Vagina (tissue), 2 donors: ENCODE measurements around the gene ZNF57. TPM values are rescaled to one million over a fixed set of nuclear protein-coding genes. Genes with fewer than 3 reads are reported as not detected.
"Not testable (repeated sequence)": the region's sequence is repeated elsewhere in the genome, so short reads cannot be mapped to it uniquely, and the experiment has no call there.

Experiments used
- DNase-seq, 2 donors: peaks; one replicate each; pipeline ENCODE4 v3.0.0-alpha.2; 2017; ENCODE audit errors: extremely low spot score in 2 of 2
- H3K27ac ChIP-seq: fragments of 200-600 bp; sonication (generic); one replicate; pipeline ENCODE4 v1.5.1; 2019
- H3K27me3 ChIP-seq: fragments of 200-600 bp; sonication (generic); one replicate; pipeline ENCODE4 v1.5.1; 2019
- H3K36me3 ChIP-seq, 2 donors: fragments of 200-600 bp; sonication (generic); one replicate each; pipeline ENCODE4 v1.5.1; 2017 to 2019
- H3K4me1 ChIP-seq: fragments of 200-600 bp; sonication (generic); one replicate; pipeline ENCODE4 v1.5.1; 2019
- H3K4me3 ChIP-seq, 2 donors: fragments of 200-600 bp; sonication (generic); 1 replicate in 1 of 2; 2 replicates in 1 of 2; pipeline ENCODE4 v1.5.1; 2016 to 2019
- H3K9me3 ChIP-seq: fragments of 200-600 bp; sonication (generic); one replicate; pipeline ENCODE4 v1.5.1; 2019
- CTCF ChIP-seq, 3 experiments: fragments of 450-650 bp in 2 of 3; fragments of 200-600 bp in 1 of 3; sonication (generic) in 1 of 3; IDR thresholded peaks; one replicate each; pipeline ENCODE4 v1.5.1; 2017 to 2019; ENCODE audit warnings: antibody characterized with exemption in 3 of 3, mild to moderate bottlenecking in 2 of 3, moderate library complexity in 2 of 3
- POLR2A ChIP-seq, 2 donors: fragments of 450-650 bp; IDR thresholded peaks; one replicate each; pipeline ENCODE4 v1.6.1; 2017; ENCODE audit warnings: antibody characterized with exemption in 2 of 2, mild to moderate bottlenecking in 2 of 2, moderate library complexity in 2 of 2
- POLR2AphosphoS5 ChIP-seq, 2 donors: sonication (generic); formaldehyde crosslinking; IDR thresholded peaks; one replicate each; pipeline ENCODE4 v1.9.0; 2017; ENCODE audit warnings: antibody characterized with exemption in 2 of 2, mild to moderate bottlenecking in 2 of 2, low read depth in 1 of 2; ENCODE audit not compliant: insufficient read depth in 1 of 2
- intact Hi-C: fragments of 100-400 bp; cut with DNase I; formaldehyde crosslinking; loops from one replicate; pipeline ENCODE4 v1.15.1; 2023
- total RNA-seq: library from RNA; depleted of rRNA; stranded (reverse); fragments of >200 nt; gene quantifications from one replicate; pipeline ENCODE4 v1.2.3, GENCODE V29; 2016

The ZNF57 gene
- total RNA-seq, 1 donor from 2014 or later = 7.4 TPM

GRCh38 chr19:2867025-2867991 lies 33.4 kb upstream of the ZNF57 start, which contains the start of gene ZNF556:
ZNF556 (plus strand) TSS chr19:2867335; CDS start chr19:2867422, 87 bp downstream.
- Histone ChIP-seq H3K4me3 (no peak within 1 kb of the TSS), H3K4me1 (no peaks in the 10 kb centered on the region), H3K9me3 (no peaks in the 10 kb centered on the region), H3K36me3 (no peaks in the 10 kb centered on the region), H3K27me3 (no peaks in the 10 kb centered on the region), H3K27ac (no peak within 1 kb of the TSS)
- no peak for DNase-seq
- TF ChIP-seq POLR2AphosphoS5 (IDR thresholded peaks at IDR 0.05; ENCODE audit: insufficient read depth in 1 of 2, low read depth in 1 of 2) (no peak), CTCF (IDR thresholded peaks at IDR 0.05) (no peak), POLR2A (IDR thresholded peaks at IDR 0.05) (no peak)
- intact Hi-C loops = no loop called here

DNA sequence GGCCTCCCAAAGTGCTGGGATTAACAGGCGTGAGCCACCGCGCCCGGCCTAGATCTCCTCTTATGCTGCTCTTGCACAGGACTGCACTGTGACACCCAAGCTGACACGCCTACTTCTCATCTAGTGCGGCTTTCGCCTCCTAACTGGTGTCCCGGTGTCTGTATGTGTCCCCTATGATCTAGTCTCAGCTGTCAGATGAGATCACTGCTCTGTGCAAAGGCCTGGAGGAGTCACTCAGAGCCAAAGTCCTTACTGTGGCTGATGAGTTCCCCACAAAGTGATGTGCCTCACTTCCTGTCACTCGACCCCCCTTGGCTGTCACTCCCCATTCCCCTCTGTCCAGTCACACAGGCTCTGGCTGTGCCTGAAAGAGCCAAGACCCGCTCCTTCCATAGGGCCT lies 31.1 kb upstream of the ZNF57 start:
- intact Hi-C loops = no loop called here
- no peak for TF ChIP-seq POLR2AphosphoS5 (IDR thresholded peaks at IDR 0.05; ENCODE audit: insufficient read depth in 1 of 2, low read depth in 1 of 2)
- TF ChIP-seq POLR2A (IDR thresholded peaks at IDR 0.05) = no peak
- TF ChIP-seq CTCF (IDR thresholded peaks at IDR 0.05) = no peak
- no peaks in the 10 kb centered on the region for H3K36me3 ChIP-seq

DNA sequence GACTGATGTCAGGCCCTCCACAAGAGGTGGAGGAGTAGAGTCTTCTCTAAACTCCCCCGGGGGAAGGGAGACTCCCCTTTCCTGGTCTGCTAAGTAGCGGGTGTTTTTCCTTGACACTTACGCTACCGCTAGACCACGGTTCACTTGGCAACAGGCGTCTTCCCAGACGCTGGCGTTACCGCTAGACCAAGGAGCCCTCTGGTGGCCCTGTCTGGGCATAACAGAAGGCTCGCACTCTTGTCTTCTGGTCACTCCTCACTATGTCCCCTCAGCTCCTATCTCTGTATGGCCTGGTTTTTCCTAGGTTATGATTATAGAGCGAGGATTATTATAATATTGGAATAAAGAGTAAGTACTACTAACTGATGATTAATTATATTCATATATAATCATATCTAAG lies 28.6 kb upstream of the ZNF57 start:
- H3K4me3 ChIP-seq, H3K27me3 ChIP-seq, H3K36me3 ChIP-seq, intact Hi-C loops, H3K9me3 ChIP-seq, H3K27ac ChIP-seq, H3K4me1 ChIP-seq, DNase-seq: not testable (repeated sequence)

More for the DNA sequence above, 31.1 kb upstream of the ZNF57 start:
- Histone ChIP-seq H3K27me3 (no peaks in the 10 kb centered on the region), H3K4me3 (no peak overlapping the region), H3K27ac (no peak overlapping the region), H3K4me1 (no peaks in the 10 kb centered on the region), H3K9me3 (no peaks in the 10 kb centered on the region)
- no peak for DNase-seq

DNA sequence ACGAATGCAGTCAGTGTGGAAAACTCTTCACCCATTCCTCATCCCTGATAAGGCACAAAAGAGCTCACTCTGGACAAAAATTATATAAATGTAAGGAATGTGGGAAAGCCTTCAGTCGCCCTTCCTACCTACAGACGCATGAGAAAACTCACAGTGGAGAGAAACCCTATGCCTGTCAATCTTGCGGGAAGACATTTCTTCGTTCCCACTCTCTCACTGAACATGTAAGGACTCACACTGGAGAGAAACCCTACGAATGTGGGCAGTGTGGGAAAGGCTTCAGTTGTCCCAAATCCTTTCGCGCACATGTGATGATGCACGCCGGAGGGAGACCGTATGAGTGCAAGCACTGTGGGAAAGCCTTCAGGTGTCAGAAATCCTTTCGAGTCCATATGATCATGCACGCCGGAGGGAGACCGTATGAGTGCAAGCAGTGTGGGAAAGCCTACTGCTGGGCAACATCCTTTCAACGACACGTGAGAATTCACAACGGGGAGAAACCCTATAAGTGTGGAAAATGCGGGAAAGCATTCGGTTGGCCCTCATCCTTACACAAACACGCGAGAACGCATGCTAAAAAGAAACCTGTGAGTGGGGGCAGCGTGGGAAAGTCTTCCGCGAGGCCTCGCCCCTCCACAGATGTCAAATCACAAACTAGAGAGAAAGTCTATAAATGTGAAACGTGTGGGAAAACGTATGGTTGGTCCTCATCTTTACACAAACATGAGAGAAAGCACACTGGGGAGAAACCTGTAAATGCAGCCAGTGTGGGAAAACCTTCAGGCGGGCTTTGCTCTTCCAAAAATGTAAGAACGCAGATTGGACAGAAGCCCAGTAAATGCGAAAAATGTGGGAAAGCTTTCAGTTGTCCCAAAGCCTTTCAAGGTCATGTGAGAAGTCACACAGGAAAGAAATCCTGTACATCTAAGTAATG lies 23.1 kb upstream of the ZNF57 start:
- no peaks in the 10 kb centered on the region for H3K36me3 ChIP-seq
- H3K27ac ChIP-seq = no peak overlapping the region
- peaks cover 24% of the 10 kb centered on the region for H3K9me3 ChIP-seq
- no peak for TF ChIP-seq POLR2AphosphoS5 (IDR thresholded peaks at IDR 0.05; ENCODE audit: insufficient read depth in 1 of 2, low read depth in 1 of 2)
- no peak for TF ChIP-seq POLR2A (IDR thresholded peaks at IDR 0.05)
- no peak for TF ChIP-seq CTCF (IDR thresholded peaks at IDR 0.05)
- H3K4me1 ChIP-seq = no peaks in the 10 kb centered on the region
- H3K4me3 ChIP-seq = no peak overlapping the region
- no peak for DNase-seq
- H3K27me3 ChIP-seq = no peaks in the 10 kb centered on the region
- intact Hi-C loops = no loop called here

DNA sequence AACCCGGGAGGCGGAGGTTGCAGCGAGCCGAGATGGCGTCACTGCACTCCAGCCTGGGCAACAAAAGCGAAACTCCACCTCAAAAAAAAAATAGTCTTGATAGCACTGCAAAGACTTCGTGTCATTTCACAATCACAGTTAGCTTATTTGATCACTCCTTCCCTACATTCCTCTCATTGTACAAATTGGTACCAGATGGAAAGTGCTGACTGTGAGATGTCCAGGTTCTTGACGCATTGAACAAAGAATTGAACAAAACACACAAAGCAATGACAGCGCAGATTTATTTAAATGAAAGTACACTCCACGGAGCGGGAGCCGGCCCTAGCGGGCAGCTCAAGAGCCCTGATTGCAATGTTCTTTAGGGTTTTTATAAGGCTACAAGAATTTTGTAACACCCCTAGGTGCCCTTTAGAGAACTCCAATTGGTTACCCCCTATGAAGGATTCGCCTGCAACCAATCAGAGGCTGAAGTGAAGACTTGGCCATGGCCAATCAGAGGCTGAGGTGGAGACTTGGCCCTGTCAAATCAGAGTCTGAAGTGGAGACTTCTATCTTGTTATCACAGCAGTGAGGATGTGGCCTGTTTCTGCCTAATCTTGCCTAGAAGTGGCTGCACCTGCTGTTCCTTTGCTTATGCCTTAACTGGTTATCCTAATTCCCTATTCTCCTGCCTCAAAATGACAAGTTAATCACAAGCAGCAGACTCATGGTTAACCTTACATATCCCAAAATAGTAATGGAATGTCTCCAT lies 16.9 kb upstream of the ZNF57 start:
- TF ChIP-seq POLR2AphosphoS5 (IDR thresholded peaks at IDR 0.05; ENCODE audit: insufficient read depth in 1 of 2, low read depth in 1 of 2) = no peak
- no peak for TF ChIP-seq POLR2A (IDR thresholded peaks at IDR 0.05)
- TF ChIP-seq CTCF (IDR thresholded peaks at IDR 0.05) = no peak
- H3K36me3 ChIP-seq = no peaks in the 10 kb centered on the region
- no peaks in the 10 kb centered on the region for H3K27me3 ChIP-seq
- H3K9me3 ChIP-seq = peaks cover 5% of the 10 kb centered on the region
- H3K4me3 ChIP-seq = no peak overlapping the region
- no peak overlapping the region for H3K27ac ChIP-seq
- DNase-seq = no peak
- peaks cover 5% of the 10 kb centered on the region for H3K4me1 ChIP-seq
- intact Hi-C loops = no loop called here
